Measurements from ENCODE around the gene BAZ2B.
"Not testable (repeated sequence)": the region's sequence is repeated elsewhere in the genome, so short reads cannot be mapped to it uniquely, and the experiment has no call there.

BAZ2B gene

DNA sequence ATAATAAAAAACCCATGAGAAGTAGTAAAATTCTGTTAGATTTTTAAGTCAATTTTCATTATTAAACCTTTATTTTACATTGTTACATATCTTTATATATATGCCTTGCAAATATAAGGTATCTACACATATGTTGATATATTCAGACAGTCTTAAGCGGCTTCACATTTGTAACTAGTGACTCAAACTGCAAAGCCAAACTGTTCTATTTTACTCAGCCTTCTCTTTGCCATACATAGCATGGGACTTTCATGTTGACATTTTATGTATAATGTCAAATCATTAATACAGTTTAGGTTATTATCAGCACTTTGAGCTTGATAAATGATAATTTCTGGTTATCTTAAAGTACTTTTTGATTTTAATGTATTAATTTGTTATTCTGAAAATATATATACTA is 204.9 kb downstream of the BAZ2B start:
- H3K27me3 Mint-ChIP-seq, result no peaks in the 10 kb centered on the region
- peaks cover 9% of the 10 kb centered on the region for H3K36me3 Mint-ChIP-seq
- H3K4me3 Mint-ChIP-seq, result no peak overlapping the region
- no peak overlapping the region for H3K27ac Mint-ChIP-seq
- H3K4me1 Mint-ChIP-seq, result no peaks in the 10 kb centered on the region
- no peaks in the 10 kb centered on the region for H3K9me3 Mint-ChIP-seq

GRCh38 chr2:159410276-159410675 is 206.1 kb downstream of the BAZ2B start:
- Mint-ChIP-seq H3K9me3 (no peaks in the 10 kb centered on the region), H3K36me3 (peaks cover 11% of the 10 kb centered on the region), H3K4me1 (no peaks in the 10 kb centered on the region), H3K27me3 (no peaks in the 10 kb centered on the region), H3K4me3 (no peak overlapping the region), H3K27ac (no peak overlapping the region)

GRCh38 chr2:159409116-159409800 is 207.1 kb downstream of the BAZ2B start:
- Mint-ChIP-seq H3K9me3 (no peaks in the 10 kb centered on the region), H3K36me3 (peaks cover 13% of the 10 kb centered on the region), H3K4me3 (no peak overlapping the region), H3K27me3 (no peaks in the 10 kb centered on the region), H3K4me1 (no peaks in the 10 kb centered on the region), H3K27ac (no peak overlapping the region)

GRCh38 chr2:159402790-159403189 is 213.6 kb downstream of the BAZ2B start:
- Mint-ChIP-seq H3K4me1 (no peaks in the 10 kb centered on the region), H3K9me3 (no peaks in the 10 kb centered on the region), H3K27ac (no peak overlapping the region), H3K4me3 (no peak overlapping the region), H3K27me3 (no peaks in the 10 kb centered on the region), H3K36me3 (peaks cover 10% of the 10 kb centered on the region)

- H3K36me3 Mint-ChIP-seq, H3K4me3 Mint-ChIP-seq, H3K27me3 Mint-ChIP-seq, H3K27ac Mint-ChIP-seq, H3K4me1 Mint-ChIP-seq, H3K9me3 Mint-ChIP-seq: not testable (repeated sequence)
Observed at GRCh38 chr2:159402160-159402559, 214.2 kb downstream of the BAZ2B start.

DNA sequence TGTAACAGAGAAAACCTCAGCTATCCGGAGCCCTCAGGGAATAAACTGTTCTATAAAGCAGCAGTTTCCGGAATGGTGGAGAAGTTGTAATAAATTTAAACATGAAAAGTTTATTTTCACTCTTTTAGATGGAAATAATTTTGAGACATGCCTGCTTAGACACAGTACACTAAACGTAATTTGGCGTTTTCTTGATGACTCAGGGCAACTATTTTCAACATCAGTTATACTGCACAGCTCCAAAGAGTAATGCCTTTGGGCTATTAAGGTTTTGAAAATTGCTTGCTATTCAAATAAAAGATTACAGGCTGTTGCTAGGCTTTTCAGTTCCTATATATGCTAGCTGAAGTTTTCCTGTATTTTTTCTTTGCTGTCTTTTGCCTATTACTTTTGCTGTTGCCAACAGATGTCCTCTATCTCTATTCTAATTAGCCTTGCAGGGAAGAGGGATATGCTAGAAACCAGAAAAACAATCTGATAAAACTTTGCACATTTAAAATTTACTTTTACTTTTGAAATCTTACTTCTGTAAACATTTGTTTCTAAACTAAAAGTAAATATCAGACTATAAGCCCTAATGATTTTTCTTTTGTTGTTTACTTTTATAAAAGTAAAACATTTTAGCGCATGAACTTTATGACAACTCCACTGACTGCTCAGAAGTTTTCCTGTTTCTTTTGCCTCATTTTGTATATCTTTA is 216.5 kb downstream of the BAZ2B start:
- Mint-ChIP-seq H3K36me3 (peaks cover 5% of the 10 kb centered on the region), H3K27ac (no peak overlapping the region), H3K9me3 (no peaks in the 10 kb centered on the region)

GRCh38 chr2:159396799-159397198 is 219.5 kb downstream of the BAZ2B start:
- Mint-ChIP-seq H3K27ac (no peak overlapping the region), H3K4me3 (no peak overlapping the region)

More for the DNA sequence above, 216.5 kb downstream of the BAZ2B start:
- Mint-ChIP-seq H3K4me1 (no peaks in the 10 kb centered on the region), H3K4me3 (no peak overlapping the region), H3K27me3 (no peaks in the 10 kb centered on the region)

GRCh38 chr2:159382447-159383028 is 233.8 kb downstream of the BAZ2B start:
- H3K36me3 Mint-ChIP-seq, result peaks cover 7% of the 10 kb centered on the region

More at GRCh38 chr2:159396799-159397198, 219.5 kb downstream of the BAZ2B start:
- no peaks in the 10 kb centered on the region for H3K4me1 Mint-ChIP-seq
- no peaks in the 10 kb centered on the region for H3K9me3 Mint-ChIP-seq
- H3K27me3 Mint-ChIP-seq, result no peaks in the 10 kb centered on the region
- peaks cover 1% of the 10 kb centered on the region for H3K36me3 Mint-ChIP-seq

DNA sequence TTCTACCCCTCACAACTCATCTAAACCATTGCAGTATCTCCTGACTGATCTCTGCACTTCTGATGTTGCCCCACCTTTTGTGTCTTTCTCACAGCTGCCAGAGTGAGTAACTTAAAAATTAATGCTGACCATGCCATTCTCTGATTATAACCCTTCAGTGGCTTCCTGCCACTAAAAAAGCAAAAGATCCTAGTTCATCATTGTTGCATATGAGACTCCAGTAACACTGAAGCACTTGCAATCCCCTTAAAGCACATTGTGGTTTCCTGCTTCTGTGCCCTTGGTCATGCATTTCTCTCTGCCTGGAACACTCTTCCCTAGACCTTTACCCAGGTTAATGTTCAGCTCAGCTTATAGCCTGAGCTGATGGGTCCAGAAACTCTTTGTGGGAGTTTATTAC is 234.8 kb downstream of the BAZ2B start:
- H3K36me3 Mint-ChIP-seq, result peaks cover 7% of the 10 kb centered on the region
- H3K9me3 Mint-ChIP-seq, result no peaks in the 10 kb centered on the region
- H3K27ac Mint-ChIP-seq, result no peak overlapping the region
- H3K27me3 Mint-ChIP-seq, result no peaks in the 10 kb centered on the region
- no peaks in the 10 kb centered on the region for H3K4me1 Mint-ChIP-seq
- no peak overlapping the region for H3K4me3 Mint-ChIP-seq

More at GRCh38 chr2:159382447-159383028, 233.8 kb downstream of the BAZ2B start:
- no peaks in the 10 kb centered on the region for H3K4me1 Mint-ChIP-seq
- H3K27me3 Mint-ChIP-seq, result no peaks in the 10 kb centered on the region
- no peaks in the 10 kb centered on the region for H3K9me3 Mint-ChIP-seq
- H3K4me3 Mint-ChIP-seq, result no peak overlapping the region
- H3K27ac Mint-ChIP-seq, result no peak overlapping the region

DNA sequence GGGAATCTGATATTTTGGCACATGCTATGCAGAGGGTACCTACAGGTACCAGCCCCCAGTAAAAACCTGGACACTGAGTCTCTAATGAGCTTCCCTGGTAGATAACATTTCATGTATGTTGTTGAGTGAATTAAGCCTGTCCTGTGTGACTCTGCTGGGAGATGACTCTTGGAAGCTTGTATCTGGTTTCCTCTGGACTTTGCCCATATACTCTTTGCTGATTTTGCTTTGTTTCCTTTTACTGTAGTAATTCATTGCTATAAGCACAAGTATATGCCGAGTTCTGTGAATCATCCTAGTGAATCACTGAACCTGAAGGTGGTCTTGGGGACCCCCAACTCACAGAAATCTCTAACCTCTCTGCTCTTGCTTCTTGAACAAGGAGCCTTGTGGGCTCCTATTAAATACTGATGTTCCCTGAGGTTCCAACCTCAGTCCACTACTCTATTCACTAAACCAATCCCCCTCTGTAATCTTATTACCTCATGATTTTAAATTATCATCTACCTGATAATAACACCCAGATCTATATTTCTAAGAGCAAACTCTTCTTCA is 235.6 kb downstream of the BAZ2B start:
- no peaks in the 10 kb centered on the region for H3K9me3 Mint-ChIP-seq
- no peaks in the 10 kb centered on the region for H3K4me1 Mint-ChIP-seq
- H3K27me3 Mint-ChIP-seq, result no peaks in the 10 kb centered on the region
- peaks cover 7% of the 10 kb centered on the region for H3K36me3 Mint-ChIP-seq
- no peak overlapping the region for H3K4me3 Mint-ChIP-seq
- H3K27ac Mint-ChIP-seq, result no peak overlapping the region

DNA sequence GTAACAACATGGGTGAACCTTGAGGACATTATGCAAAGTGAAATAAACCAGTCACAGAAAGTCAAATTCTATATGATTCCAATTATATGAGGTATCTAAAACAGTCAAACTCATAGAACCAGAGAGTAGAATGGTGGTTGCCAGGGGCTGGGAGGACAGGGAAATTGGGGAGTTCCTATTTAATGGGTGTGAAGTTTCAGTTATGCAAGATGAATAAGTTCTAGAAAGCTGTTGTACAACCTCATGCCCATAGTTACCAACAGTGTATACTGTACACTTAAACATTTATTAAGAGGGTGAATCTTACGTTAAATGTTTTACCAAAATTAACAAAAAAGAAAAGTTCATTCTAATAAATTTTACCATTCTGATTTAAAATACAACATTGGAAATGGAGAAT is 237.2 kb downstream of the BAZ2B start:
- no peak overlapping the region for H3K27ac Mint-ChIP-seq

DNA sequence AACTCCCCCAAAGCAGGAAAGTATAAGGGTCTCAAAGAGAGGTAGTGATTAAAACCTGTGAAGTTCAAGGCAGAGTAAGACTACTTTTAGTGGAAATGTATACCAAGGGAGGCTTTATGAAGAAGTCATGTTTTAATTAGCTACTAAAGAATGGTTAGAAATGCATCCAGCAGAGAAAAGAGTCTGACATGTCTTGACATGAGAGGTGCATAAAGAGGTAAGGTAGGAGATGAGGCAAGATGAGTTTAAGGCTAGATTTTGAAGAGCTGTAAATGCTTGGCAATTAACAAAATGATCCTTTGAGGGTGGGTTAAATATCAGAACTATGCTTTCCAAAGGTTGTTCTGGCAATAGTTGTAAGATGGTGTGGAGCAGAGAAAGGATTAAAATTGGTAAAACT is 241.1 kb downstream of the BAZ2B start:
- Mint-ChIP-seq H3K27ac (no peak overlapping the region), H3K27me3 (no peaks in the 10 kb centered on the region), H3K36me3 (peaks cover 13% of the 10 kb centered on the region), H3K9me3 (no peaks in the 10 kb centered on the region), H3K4me3 (no peak overlapping the region), H3K4me1 (no peaks in the 10 kb centered on the region)

More for the DNA sequence above, 237.2 kb downstream of the BAZ2B start:
- Mint-ChIP-seq H3K9me3 (no peaks in the 10 kb centered on the region), H3K4me1 (no peaks in the 10 kb centered on the region), H3K4me3 (no peak overlapping the region), H3K36me3 (peaks cover 7% of the 10 kb centered on the region), H3K27me3 (no peaks in the 10 kb centered on the region)

DNA sequence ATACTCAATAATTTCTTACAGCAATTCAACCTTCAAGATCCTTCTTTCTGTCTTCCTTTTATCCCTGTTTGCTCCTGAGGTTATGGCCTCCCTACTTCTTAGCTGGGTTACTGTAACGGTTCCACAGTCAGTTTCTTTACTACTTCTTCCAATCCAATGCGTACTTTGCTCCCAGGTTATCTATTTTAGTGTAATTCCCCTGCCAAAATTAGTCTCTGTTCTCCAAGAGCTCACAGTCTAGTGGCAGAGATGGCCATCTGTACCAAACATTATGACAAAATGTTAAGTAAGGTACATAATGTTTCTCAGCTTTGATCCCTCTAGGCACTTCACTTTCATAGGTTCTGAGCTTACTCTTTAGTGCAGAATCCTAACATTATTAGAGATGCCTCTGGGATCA is 244.8 kb downstream of the BAZ2B start:
- no peak overlapping the region for H3K27ac Mint-ChIP-seq

DNA sequence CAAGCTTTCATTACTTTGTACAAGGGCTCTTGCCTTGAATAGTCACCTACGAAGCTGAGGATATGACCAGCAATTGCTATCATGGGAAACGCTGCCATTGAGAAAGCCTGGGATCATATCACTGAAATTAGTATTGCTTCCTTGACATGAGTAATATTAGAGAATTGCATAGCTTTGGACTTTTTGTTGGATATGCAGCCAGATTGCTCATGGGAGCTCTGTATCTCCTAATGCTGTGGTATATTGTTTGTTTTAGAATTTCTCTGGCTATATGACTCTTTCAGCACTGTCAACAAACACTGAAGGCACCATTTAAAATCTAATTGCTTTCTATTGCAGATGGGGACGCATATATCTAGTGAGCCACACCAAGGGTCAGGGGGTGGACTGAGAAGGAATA is 249.8 kb downstream of the BAZ2B start:
- Mint-ChIP-seq H3K9me3 (no peaks in the 10 kb centered on the region), H3K36me3 (peaks cover 11% of the 10 kb centered on the region), H3K4me3 (no peak overlapping the region), H3K27ac (no peak overlapping the region), H3K27me3 (no peaks in the 10 kb centered on the region), H3K4me1 (no peaks in the 10 kb centered on the region)

More for the DNA sequence above, 244.8 kb downstream of the BAZ2B start:
- Mint-ChIP-seq H3K4me3 (no peak overlapping the region), H3K36me3 (peaks cover 16% of the 10 kb centered on the region), H3K27me3 (no peaks in the 10 kb centered on the region), H3K9me3 (no peaks in the 10 kb centered on the region), H3K4me1 (no peaks in the 10 kb centered on the region)

DNA sequence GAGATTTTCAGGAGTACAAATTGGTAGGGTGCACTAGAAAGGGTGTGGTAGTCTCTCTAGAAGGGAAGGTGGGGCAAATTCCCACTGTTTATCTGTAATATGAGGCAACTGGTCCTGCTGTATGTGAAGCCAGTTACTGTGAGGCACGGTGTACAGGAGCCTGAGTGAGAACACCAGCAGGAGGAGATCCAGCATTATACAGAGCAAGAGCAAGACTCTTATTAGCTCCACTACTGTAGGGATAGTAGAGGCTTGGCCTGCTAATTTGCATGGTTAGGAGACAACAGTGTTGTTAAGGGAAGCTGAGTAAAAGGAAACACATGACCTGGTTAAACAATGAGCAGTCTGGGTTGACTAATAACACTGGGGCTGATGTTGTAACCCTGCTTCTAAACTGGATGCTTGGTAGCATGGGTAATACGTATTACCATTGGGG is 253.5 kb downstream of the BAZ2B start:
- no peaks in the 10 kb centered on the region for H3K27me3 Mint-ChIP-seq
- H3K4me1 Mint-ChIP-seq, result no peaks in the 10 kb centered on the region
- no peaks in the 10 kb centered on the region for H3K9me3 Mint-ChIP-seq
- H3K36me3 Mint-ChIP-seq, result peaks cover 8% of the 10 kb centered on the region
- no peak overlapping the region for H3K27ac Mint-ChIP-seq
- H3K4me3 Mint-ChIP-seq, result no peak overlapping the region

- Mint-ChIP-seq H3K36me3 (peaks cover 11% of the 10 kb centered on the region), H3K4me1 (no peaks in the 10 kb centered on the region), H3K9me3 (no peaks in the 10 kb centered on the region), H3K27me3 (no peaks in the 10 kb centered on the region), H3K27ac (no peak overlapping the region), H3K4me3 (no peak overlapping the region)
Observed at GRCh38 chr2:159362094-159362493, 254.3 kb downstream of the BAZ2B start.
